Stomach smooth muscle (tissue), 2 donors: Measurements from ENCODE around the gene PLP1.

Source experiments
- H3K27ac ChIP-seq: one replicate; pipeline ENCODE4 v1.7.0; 2013; ENCODE audit warnings: mild to moderate bottlenecking, low read length, inconsistent platforms
- H3K27me3 ChIP-seq, 2 donors: one replicate each; pipeline ENCODE4 v1.7.0; 2013; ENCODE audit warnings: low read length in 2 of 2; ENCODE audit not compliant: insufficient read depth in 2 of 2, control insufficient read depth in 1 of 2
- H3K36me3 ChIP-seq, 2 donors: one replicate each; pipeline ENCODE4 v1.7.0; 2013; ENCODE audit warnings: low read length in 2 of 2; ENCODE audit not compliant: control insufficient read depth in 2 of 2, insufficient read depth in 2 of 2
- H3K4me1 ChIP-seq: one replicate; pipeline ENCODE4 v1.7.0; 2013; ENCODE audit warnings: low read length; ENCODE audit not compliant: control insufficient read depth, insufficient read depth
- H3K4me3 ChIP-seq, 2 donors: one replicate each; pipeline ENCODE4 v1.7.0; 2013; ENCODE audit warnings: low read length in 2 of 2
- H3K9ac ChIP-seq, 2 donors: one replicate each; pipeline ENCODE4 v1.7.0; 2013; ENCODE audit warnings: low read length in 2 of 2, mild to moderate bottlenecking in 1 of 2
- H3K9me3 ChIP-seq, 2 donors: one replicate each; pipeline ENCODE4 v1.7.0; 2013; ENCODE audit warnings: low read length in 2 of 2; ENCODE audit not compliant: control insufficient read depth in 2 of 2
- donor health status: healthy.
- donor health status: Pancreatic carcinoma.

The PLP1 gene

DNA sequence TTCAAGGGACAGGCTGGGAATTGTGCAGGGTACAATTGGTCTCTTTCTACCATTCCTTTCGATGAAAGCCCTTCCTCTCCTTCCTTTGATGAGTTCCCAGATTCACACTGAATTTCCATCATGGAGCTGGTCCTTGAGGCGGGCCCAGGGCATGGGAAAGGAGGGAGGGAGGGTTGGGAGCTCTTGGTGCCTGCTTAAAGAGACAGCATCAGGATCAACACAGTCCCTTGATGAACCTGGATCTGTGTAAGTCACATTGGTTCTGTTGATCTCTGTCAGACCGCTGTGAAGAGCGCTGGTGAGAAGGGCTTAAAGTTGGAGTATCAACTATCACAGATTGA is 4.4 kb downstream of the PLP1 start:
- no peak overlapping the region for H3K27ac ChIP-seq
- no peak overlapping the region for H3K9ac ChIP-seq
- no peak overlapping the region for H3K4me3 ChIP-seq
- H3K4me1 ChIP-seq, result peaks cover 9% of the 10 kb centered on the region
- peaks cover 0 to 12% of the 10 kb centered on the region in 2 donors for H3K27me3 ChIP-seq
- no peaks in the 10 kb centered on the region for H3K9me3 ChIP-seq
- no peaks in the 10 kb centered on the region for H3K36me3 ChIP-seq

DNA sequence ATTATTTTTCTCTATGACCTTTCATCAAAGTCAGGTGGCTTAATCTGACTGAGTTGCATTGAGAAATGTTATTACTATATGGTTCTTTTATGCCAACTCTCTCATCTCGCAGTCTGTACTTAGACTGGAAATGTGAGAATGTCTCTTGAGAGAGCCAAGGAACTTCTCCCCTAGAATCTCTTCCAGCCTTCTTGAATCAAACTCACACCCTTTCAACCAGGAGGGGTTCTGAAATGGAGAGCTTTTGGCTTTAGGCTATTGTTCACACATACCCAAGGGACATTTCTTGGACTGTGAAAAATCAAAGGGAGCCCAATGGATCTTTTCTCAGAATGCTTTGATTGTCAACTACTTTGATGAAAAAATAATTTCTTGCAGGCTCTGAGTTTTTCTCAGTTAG is 5.1 kb downstream of the PLP1 start:
- peaks cover 9% of the 10 kb centered on the region for H3K4me1 ChIP-seq
- H3K27ac ChIP-seq, result no peak overlapping the region
- no peak overlapping the region for H3K4me3 ChIP-seq
- peaks cover 0 to 12% of the 10 kb centered on the region in 2 donors for H3K27me3 ChIP-seq
- no peaks in the 10 kb centered on the region for H3K36me3 ChIP-seq
- H3K9ac ChIP-seq, result no peak overlapping the region
- no peaks in the 10 kb centered on the region for H3K9me3 ChIP-seq

DNA sequence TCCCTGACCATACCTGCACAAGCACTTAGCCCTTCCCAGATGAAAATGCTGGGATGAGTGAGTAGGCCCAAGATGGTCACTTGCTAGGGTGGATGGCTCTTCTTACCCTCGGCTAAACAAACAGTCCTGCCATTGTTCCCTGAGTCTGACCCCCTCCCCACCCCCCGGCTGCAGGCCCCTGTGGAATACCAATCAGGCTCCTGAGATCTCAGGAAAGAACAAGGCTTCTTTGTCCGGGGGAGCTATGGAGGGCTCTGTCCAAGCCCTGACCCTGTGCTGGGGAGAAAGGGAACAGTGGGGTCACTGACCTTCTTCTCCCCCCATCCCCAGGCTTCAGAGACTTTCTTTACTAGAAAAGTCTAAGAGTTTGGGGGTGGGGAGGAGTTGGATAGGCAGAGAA is 6.0 kb downstream of the PLP1 start:
- no peak overlapping the region for H3K9ac ChIP-seq
- no peaks in the 10 kb centered on the region for H3K36me3 ChIP-seq
- H3K27me3 ChIP-seq, result peaks cover 0 to 6% of the 10 kb centered on the region in 2 donors
- no peaks in the 10 kb centered on the region for H3K9me3 ChIP-seq
- H3K4me3 ChIP-seq, result no peak overlapping the region
- H3K27ac ChIP-seq, result no peak overlapping the region
- H3K4me1 ChIP-seq, result peaks cover 9% of the 10 kb centered on the region

DNA sequence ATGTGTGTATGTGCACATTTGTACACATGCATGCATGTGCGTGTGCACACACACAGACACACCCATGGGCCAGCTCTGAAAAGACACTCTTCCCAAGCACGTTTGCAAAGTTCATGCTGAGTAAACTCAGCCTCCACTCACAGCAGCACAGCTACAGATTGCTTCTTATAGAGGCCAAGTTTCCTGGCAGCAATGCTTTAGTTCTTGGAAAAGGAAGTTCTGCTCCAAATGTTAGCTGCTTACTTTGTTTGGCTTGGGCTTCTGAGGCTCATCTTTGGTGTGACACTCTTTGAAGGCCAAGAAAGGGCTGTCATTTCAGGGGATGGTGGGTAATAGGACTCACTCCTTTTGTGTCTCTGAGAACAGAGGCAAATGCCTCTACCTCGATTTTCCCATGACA is 6.6 kb downstream of the PLP1 start:
- H3K9ac ChIP-seq, result no peak overlapping the region
- H3K4me1 ChIP-seq, result peaks cover 9% of the 10 kb centered on the region
- H3K4me3 ChIP-seq, result no peak overlapping the region
- no peaks in the 10 kb centered on the region for H3K9me3 ChIP-seq
- peaks cover 0 to 4% of the 10 kb centered on the region in 2 donors for H3K27me3 ChIP-seq
- no peak overlapping the region for H3K27ac ChIP-seq
- H3K36me3 ChIP-seq, result no peaks in the 10 kb centered on the region

DNA sequence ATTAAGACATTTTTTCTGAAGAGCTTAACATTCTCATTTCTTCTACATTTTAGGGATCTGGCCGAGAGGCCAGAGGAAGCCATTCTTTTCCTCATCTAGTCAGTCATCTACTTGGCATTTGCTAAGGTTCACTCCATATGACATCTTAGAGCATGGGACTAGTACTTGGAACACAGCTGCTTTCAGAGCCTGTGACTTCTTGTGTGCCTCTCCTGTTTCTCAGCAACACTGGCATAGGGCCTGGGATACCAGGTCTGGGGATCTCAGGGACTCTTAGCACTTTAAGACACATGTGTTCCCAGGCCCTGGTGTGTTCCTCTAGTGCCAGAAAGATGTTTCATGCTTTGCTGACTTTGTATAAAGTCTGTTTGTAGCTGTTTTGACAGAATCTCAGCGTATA is 7.3 kb downstream of the PLP1 start:
- Histone ChIP-seq H3K27me3 (peaks cover 0 to 4% of the 10 kb centered on the region in 2 donors), H3K4me1 (peaks cover 7% of the 10 kb centered on the region), H3K9ac (no peak overlapping the region), H3K36me3 (no peaks in the 10 kb centered on the region), H3K9me3 (no peaks in the 10 kb centered on the region), H3K27ac (no peak overlapping the region), H3K4me3 (no peak overlapping the region)

DNA sequence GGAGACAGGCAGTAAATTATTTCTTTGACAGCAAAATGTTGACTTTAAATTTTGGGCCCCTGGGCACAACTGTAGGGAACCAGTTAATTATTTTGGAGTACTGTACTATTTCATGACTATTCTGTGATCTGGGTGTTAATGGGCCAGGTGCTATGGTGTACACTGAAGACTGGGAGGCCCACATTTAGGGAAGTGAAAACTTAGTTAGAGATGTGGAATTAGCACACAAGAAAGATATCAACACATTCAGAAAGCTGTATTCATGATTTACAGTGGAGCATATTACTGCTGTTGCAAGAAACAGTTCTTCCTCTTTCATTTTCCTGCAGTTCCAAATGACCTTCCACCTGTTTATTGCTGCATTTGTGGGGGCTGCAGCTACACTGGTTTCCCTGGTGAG is 12.4 kb downstream of the PLP1 start:
- no peaks in the 10 kb centered on the region for H3K36me3 ChIP-seq
- H3K9me3 ChIP-seq, result no peaks in the 10 kb centered on the region
- H3K27me3 ChIP-seq, result peaks cover 0 to 10% of the 10 kb centered on the region in 2 donors
- H3K27ac ChIP-seq, result no peak overlapping the region
- no peak overlapping the region for H3K9ac ChIP-seq
- H3K4me1 ChIP-seq, result no peaks in the 10 kb centered on the region
- no peak overlapping the region for H3K4me3 ChIP-seq

DNA sequence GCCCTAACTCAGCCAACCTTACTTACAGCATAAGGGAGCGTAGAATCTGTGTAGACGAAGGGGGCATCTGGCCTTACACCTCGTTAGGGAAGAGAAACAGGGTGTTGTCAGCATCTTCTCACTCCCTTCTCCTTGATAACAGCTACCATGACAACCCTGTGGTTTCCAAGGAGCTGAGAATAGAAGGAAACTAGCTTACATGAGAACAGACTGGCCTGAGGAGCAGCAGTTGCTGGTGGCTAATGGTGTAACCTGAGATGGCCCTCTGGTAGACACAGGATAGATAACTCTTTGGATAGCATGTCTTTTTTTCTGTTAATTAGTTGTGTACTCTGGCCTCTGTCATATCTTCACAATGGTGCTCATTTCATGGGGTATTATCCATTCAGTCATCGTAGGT is 14.6 kb downstream of the PLP1 start:
- Histone ChIP-seq H3K9ac (no peak overlapping the region), H3K27ac (no peak overlapping the region), H3K9me3 (no peaks in the 10 kb centered on the region), H3K4me3 (no peak overlapping the region), H3K36me3 (no peaks in the 10 kb centered on the region), H3K27me3 (peaks cover 0 to 10% of the 10 kb centered on the region in 2 donors), H3K4me1 (no peaks in the 10 kb centered on the region)

DNA sequence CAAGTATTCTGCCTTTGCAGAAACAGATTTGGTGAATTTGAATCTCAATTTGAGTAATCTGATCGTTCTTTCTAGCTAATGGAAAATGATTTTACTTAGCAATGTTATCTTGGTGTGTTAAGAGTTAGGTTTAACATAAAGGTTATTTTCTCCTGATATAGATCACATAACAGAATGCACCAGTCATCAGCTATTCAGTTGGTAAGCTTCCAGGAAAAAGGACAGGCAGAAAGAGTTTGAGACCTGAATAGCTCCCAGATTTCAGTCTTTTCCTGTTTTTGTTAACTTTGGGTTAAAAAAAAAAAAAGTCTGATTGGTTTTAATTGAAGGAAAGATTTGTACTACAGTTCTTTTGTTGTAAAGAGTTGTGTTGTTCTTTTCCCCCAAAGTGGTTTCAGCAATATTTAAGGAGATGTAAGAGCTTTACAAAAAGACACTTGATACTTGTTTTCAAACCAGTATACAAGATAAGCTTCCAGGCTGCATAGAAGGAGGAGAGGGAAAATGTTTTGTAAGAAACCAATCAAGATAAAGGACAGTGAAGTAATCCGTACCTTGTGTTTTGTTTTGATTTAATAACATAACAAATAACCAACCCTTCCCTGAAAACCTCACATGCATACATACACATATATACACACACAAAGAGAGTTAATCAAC is 15.3 kb downstream of the PLP1 start:
- H3K27me3 ChIP-seq, result peaks cover 0 to 8% of the 10 kb centered on the region in 2 donors
- H3K27ac ChIP-seq, result no peak overlapping the region
- H3K4me3 ChIP-seq, result no peak overlapping the region
- H3K36me3 ChIP-seq, result no peaks in the 10 kb centered on the region
- H3K9me3 ChIP-seq, result no peaks in the 10 kb centered on the region
- H3K4me1 ChIP-seq, result no peaks in the 10 kb centered on the region
- no peak overlapping the region for H3K9ac ChIP-seq

DNA sequence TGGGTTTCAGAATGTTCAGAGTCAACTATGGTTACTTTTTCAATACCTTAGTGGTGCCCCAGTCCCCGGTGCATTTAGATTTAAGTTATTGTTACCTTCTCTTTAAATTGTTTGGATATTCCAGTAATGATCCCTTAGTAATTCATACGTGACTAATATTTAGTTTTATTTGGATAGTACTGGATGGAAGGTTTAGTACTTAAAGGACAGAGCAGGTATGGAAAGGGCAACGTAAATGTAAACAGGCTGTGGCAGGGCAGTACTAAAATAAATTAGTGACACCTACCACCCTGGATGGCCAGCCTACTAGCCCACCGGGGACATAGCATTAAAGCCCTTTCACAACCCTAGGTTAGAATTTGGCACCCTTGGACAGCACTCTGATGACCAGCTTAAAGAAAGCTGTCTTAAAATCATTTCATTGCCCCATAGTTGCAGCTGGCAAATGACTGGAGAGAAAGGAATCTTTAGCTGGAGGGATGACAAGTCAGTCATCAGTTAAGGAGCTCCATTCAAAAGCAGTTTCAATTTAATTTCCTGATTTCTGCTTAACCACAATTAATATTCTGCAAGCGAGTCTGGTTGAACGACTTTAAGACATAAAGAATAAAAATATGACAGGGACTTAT is 16.4 kb downstream of the PLP1 start:
- Histone ChIP-seq H3K36me3 (no peaks in the 10 kb centered on the region), H3K4me1 (no peaks in the 10 kb centered on the region), H3K9me3 (no peaks in the 10 kb centered on the region), H3K9ac (no peak overlapping the region), H3K4me3 (no peak overlapping the region), H3K27me3 (peaks cover 0 to 8% of the 10 kb centered on the region in 2 donors), H3K27ac (no peak overlapping the region)

DNA sequence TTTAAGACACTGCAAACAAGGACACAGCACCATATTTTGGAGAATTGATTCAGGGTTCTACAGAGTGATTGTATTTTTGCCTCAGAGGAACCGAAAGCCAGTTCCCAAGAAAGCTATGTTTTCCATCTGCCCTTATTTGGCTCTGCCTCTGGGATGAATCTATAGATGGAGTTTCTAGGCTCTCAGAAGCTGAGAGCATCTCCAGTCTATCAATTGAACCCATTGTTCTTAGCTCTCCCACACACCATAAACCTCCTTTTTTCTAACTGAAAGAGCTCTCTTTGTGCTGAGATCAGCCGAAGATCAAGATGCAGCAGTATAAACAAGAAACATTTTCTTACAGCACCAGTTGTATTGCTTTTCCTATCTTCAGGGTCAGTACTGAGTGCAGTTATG is 16.9 kb downstream of the PLP1 start:
- no peak overlapping the region for H3K9ac ChIP-seq
- H3K27ac ChIP-seq, result no peak overlapping the region
- no peaks in the 10 kb centered on the region for H3K9me3 ChIP-seq
- H3K36me3 ChIP-seq, result no peaks in the 10 kb centered on the region
- H3K4me3 ChIP-seq, result no peak overlapping the region
- H3K27me3 ChIP-seq, result peaks cover 0 to 8% of the 10 kb centered on the region in 2 donors
- H3K4me1 ChIP-seq, result no peaks in the 10 kb centered on the region

DNA sequence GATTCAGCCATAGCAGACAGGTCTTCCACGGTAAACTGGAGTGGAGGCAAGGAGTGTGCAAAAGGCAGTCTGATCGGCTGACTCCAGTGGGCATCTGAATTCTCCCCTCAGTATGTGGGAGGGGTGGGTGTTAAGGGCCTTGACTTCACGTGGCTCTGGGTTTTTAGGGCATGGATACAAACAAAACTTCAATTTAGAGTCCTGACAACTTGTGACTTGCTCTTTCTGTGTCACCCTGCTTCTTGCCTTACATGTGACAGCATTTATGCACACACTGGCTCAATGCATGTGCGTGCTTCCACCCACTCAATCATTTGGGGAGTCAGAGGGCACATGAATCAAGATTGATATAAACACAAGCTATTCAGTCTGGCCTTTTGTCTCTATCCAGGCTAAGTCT is 17.5 kb downstream of the PLP1 start:
- no peak overlapping the region for H3K9ac ChIP-seq
- no peaks in the 10 kb centered on the region for H3K36me3 ChIP-seq
- H3K27ac ChIP-seq, result no peak overlapping the region
- peaks cover 0 to 8% of the 10 kb centered on the region in 2 donors for H3K27me3 ChIP-seq
- no peak overlapping the region for H3K4me3 ChIP-seq
- H3K4me1 ChIP-seq, result no peaks in the 10 kb centered on the region
- H3K9me3 ChIP-seq, result no peaks in the 10 kb centered on the region
